Measurements from ENCODE around the gene IRF8. TPM values are rescaled to one million over a fixed set of nuclear protein-coding genes. Genes with fewer than 3 reads are reported as not detected.

Gene IRF8
- total and polyA plus RNA-seq, 2 of the 13 experiments (the other 11 are each of a cell fraction or from before 2014, with no cell fraction given) = not detected

- Histone ChIP-seq H4K20me1 (ENCODE audit: insufficient read depth, low read length) (no peaks in the 10 kb centered on the region), H3K36me3 (replicated peaks in 1 of 2; ENCODE audit: control insufficient read depth in 1 of 2, insufficient read depth in 2 of 2, low read length in 2 of 2) (no peaks in the 10 kb centered on the region), H3K4me2 (ENCODE audit: low read depth, low read length) (no peak overlapping the region), H3K79me2 (ENCODE audit: insufficient read depth, low read length) (no peaks in the 10 kb centered on the region), H3K9me3 (ENCODE audit: low read length) (no peaks in the 10 kb centered on the region), H2AFZ (ENCODE audit: low read length) (no peak overlapping the region), H3K27ac (ENCODE audit: extremely low read length, insufficient read depth, low read length) (no peak overlapping the region), H3K9ac (ENCODE audit: insufficient read depth, low read depth, low read length) (no peak overlapping the region), H3K27me3 (ENCODE audit: control insufficient read depth in 1 of 2, insufficient read depth in 2 of 2, low read length in 2 of 2) (peaks cover 0 to 39% of the 10 kb centered on the region in 2 experiments; a peak in 4 of 5 replicates), H3K4me3 (replicated peaks in 1 of 3; ENCODE audit: insufficient read depth in 1 of 3, low read depth in 2 of 3, low read length in 3 of 3) (no peak overlapping the region), H3K4me1 (ENCODE audit: insufficient read depth, low read length) (0 out of 2 replicates have a peak, but pooled peaks cover under 1% of the 10 kb centered on the region)
- intact Hi-C loops (cut with micrococcal nuclease; ENCODE audit: unreplicated experiment) (no loop called here), in situ Hi-C loops (cut with HindIII; ENCODE audit: extremely low pct_ligation_motif_present, low pct_unique_long_range_greater_than_20kb) (no loop called here)
- DNase-seq (ENCODE audit: low spot score) (no peak), ATAC-seq (no peak), FAIRE-seq (no peak)
- 7% methylated on average over 6 of the region's 6 CpGs for WGBS (ENCODE audit: low lambda C conversion rate)
- ChIA-PET POLR2A (no interaction called here), CTCF (ENCODE audit: low intra/inter-chr PET ratio, low total read pairs) (no interaction called here)
- TF ChIP-seq ZNF230 (CRISPR knock-in tag; IDR thresholded peaks at IDR 0.05) (no peak), ATF7 (IDR thresholded peaks at IDR 0.05) (peak; percentile 89), ATF7 (CRISPR knock-in tag; IDR thresholded peaks at IDR 0.05) (no peak), SNAPC2 (CRISPR knock-in tag; IDR thresholded peaks at IDR 0.05) (no peak), CREB1 (IDR thresholded peaks at IDR 0.05) (peak; percentile 86), CREB1 (CRISPR knock-in tag; IDR thresholded peaks at IDR 0.05) (no peak)
- no TSS peak for BruUV-seq (replicated peaks)
Measured at GRCh38 chr16:85885537-85885936, 13.4 kb upstream of the IRF8 start.

GRCh38 chr16:85888405-85889331, 10.3 kb upstream of the IRF8 start:
- Histone ChIP-seq H3K9ac (ENCODE audit: insufficient read depth, low read depth, low read length) (no peak overlapping the region), H3K4me2 (ENCODE audit: low read depth, low read length) (no peak overlapping the region), H3K9me3 (ENCODE audit: low read length) (no peaks in the 10 kb centered on the region), H3K79me2 (ENCODE audit: insufficient read depth, low read length) (no peaks in the 10 kb centered on the region), H3K36me3 (replicated peaks in 1 of 2; ENCODE audit: control insufficient read depth in 1 of 2, insufficient read depth in 2 of 2, low read length in 2 of 2) (no peaks in the 10 kb centered on the region), H3K27me3 (ENCODE audit: control insufficient read depth in 1 of 2, insufficient read depth in 2 of 2, low read length in 2 of 2) (peaks cover 0 to 40% of the 10 kb centered on the region in 2 experiments; a peak in 4 of 5 replicates), H2AFZ (ENCODE audit: low read length) (no peak overlapping the region), H3K4me3 (replicated peaks in 1 of 3; ENCODE audit: insufficient read depth in 1 of 3, low read depth in 2 of 3, low read length in 3 of 3) (no peak overlapping the region), H4K20me1 (ENCODE audit: insufficient read depth, low read length) (no peaks in the 10 kb centered on the region), H3K4me1 (ENCODE audit: insufficient read depth, low read length) (peaks cover 10% of the 10 kb centered on the region; the same call in 1 of the 2 replicates), H3K27ac (ENCODE audit: extremely low read length, insufficient read depth, low read length) (no peak overlapping the region)
- TF ChIP-seq SMARCC2 (IDR thresholded peaks at IDR 0.05) = no peak
- peak; percentile 25; the same call in 1 of the 2 replicates for TF ChIP-seq FOSL2 (CRISPR knock-in tag; IDR thresholded peaks at IDR 0.05)
- WGBS (ENCODE audit: low lambda C conversion rate) = 14% methylated on average over 5 of the region's 5 CpGs
- BruUV-seq (replicated peaks) = no TSS peak
- in situ Hi-C loops (cut with HindIII; ENCODE audit: extremely low pct_ligation_motif_present, low pct_unique_long_range_greater_than_20kb) (no loop called here), intact Hi-C loops (cut with micrococcal nuclease; ENCODE audit: unreplicated experiment) (no loop called here)
- FAIRE-seq (no peak), DNase-seq (ENCODE audit: low spot score) (peak; percentile 33), ATAC-seq (no peak)
- CTCF ChIA-PET (ENCODE audit: low intra/inter-chr PET ratio, low total read pairs) = no interaction called here
- POLR2A ChIA-PET = no interaction called here

Data from HepG2 (cell line).